Measurements from ENCODE around the gene STARD6.
"Not testable (repeated sequence)": the region's sequence is repeated elsewhere in the genome, so short reads cannot be mapped to it uniquely, and the experiment has no call there.

The STARD6 gene

GRCh38 chr18:54330768-54331548 lies 26.7 kb downstream of the STARD6 start:
- Histone ChIP-seq H3K9ac (ENCODE audit: low read depth, low read length) (no peak overlapping the region), H3K4me3 (ENCODE audit: low read length) (no peak overlapping the region)

DNA sequence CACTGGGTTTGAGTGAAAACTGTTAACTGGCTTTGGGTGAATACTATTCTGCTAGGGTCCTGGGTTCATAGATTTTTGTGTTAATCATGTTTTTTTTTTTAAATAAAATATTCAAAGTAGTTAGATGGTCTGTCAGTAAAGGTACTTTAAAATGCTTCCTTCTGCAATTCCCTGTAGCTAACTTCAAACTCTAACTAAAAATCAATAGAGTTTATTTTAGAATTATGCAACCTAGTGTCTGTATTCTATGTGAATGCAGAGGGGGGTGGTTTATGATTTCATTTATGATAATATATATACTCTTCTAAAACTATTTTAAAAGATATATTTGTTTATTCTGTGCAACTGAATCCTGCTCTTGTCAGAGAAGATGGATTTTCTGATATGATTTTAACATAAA lies 27.9 kb downstream of the STARD6 start:
- Histone ChIP-seq H3K9ac (ENCODE audit: low read depth, low read length) (no peak overlapping the region), H3K27me3 (ENCODE audit: control insufficient read depth, insufficient read depth, low read length) (no peaks in the 10 kb centered on the region), H3K9me3 (replicated peaks; ENCODE audit: low read length) (no peaks in the 10 kb centered on the region), H3K4me3 (ENCODE audit: low read length) (no peak overlapping the region), H3K4me1 (ENCODE audit: control insufficient read depth, insufficient read depth, low read length) (no peaks in the 10 kb centered on the region), H3K36me3 (ENCODE audit: insufficient read depth, low read length) (no peaks in the 10 kb centered on the region), H3K4me2 (ENCODE audit: low read length) (no peak overlapping the region)

More at GRCh38 chr18:54330768-54331548, 26.7 kb downstream of the STARD6 start:
- Histone ChIP-seq H3K4me1 (ENCODE audit: control insufficient read depth, insufficient read depth, low read length) (no peaks in the 10 kb centered on the region), H3K4me2 (ENCODE audit: low read length) (no peak overlapping the region), H3K27me3 (ENCODE audit: control insufficient read depth, insufficient read depth, low read length) (no peaks in the 10 kb centered on the region), H3K36me3 (ENCODE audit: insufficient read depth, low read length) (no peaks in the 10 kb centered on the region), H3K9me3 (replicated peaks; ENCODE audit: low read length) (no peaks in the 10 kb centered on the region)

DNA sequence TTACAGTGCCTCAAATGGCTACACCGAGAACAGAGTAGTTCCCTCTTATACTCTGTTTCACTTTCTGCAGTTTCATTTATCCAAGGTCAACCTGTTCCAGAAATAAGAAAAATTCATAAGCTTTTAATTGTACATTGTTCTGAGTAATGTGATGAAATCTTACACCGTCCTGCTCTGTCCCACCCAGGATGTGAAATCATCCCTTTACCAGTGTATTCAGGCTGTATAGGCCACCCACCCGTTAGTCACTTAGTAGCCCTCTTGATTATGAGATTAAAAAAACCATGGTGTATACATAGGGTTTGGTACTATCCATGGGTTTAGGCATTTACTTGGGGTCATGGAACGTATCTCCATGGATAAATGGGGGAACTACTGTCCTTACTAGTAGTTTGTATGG lies 29.8 kb downstream of the STARD6 start:
- H3K27me3 ChIP-seq (ENCODE audit: control insufficient read depth, insufficient read depth, low read length), result no peaks in the 10 kb centered on the region
- no peaks in the 10 kb centered on the region for H3K4me1 ChIP-seq (ENCODE audit: control insufficient read depth, insufficient read depth, low read length)
- H3K4me2 ChIP-seq (ENCODE audit: low read length), result no peak overlapping the region
- no peaks in the 10 kb centered on the region for H3K36me3 ChIP-seq (ENCODE audit: insufficient read depth, low read length)
- no peak overlapping the region for H3K9ac ChIP-seq (ENCODE audit: low read depth, low read length)
- H3K4me3 ChIP-seq (ENCODE audit: low read length), result no peak overlapping the region
- H3K9me3 ChIP-seq (replicated peaks; ENCODE audit: low read length), result no peaks in the 10 kb centered on the region

DNA sequence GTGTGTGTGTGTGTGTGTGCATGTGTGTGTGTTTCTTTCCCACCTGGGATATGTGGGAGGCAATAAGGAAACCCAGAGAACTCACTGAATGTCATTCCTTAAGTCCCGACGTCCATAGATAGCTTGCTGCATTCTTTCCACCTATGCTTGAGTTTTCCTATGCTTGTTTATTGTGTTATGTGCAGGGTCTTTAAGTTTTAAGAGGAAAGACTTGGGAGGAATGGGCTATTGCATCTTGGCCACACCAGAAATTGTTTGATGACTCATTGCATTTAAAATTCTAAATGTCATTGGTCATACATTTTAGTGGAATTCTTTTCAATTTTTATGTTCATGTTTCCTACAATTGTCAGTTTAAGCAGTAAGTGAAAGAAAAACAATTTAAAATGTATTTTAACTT lies 33.7 kb downstream of the STARD6 start:
- no peaks in the 10 kb centered on the region for H3K36me3 ChIP-seq (ENCODE audit: insufficient read depth, low read length)
- H3K9me3 ChIP-seq (replicated peaks; ENCODE audit: low read length), result no peaks in the 10 kb centered on the region
- H3K4me1 ChIP-seq (ENCODE audit: control insufficient read depth, insufficient read depth, low read length), result no peaks in the 10 kb centered on the region
- H3K4me3 ChIP-seq (ENCODE audit: low read length), result no peak overlapping the region
- no peaks in the 10 kb centered on the region for H3K27me3 ChIP-seq (ENCODE audit: control insufficient read depth, insufficient read depth, low read length)
- H3K4me2 ChIP-seq (ENCODE audit: low read length), result no peak overlapping the region
- no peak overlapping the region for H3K9ac ChIP-seq (ENCODE audit: low read depth, low read length)

DNA sequence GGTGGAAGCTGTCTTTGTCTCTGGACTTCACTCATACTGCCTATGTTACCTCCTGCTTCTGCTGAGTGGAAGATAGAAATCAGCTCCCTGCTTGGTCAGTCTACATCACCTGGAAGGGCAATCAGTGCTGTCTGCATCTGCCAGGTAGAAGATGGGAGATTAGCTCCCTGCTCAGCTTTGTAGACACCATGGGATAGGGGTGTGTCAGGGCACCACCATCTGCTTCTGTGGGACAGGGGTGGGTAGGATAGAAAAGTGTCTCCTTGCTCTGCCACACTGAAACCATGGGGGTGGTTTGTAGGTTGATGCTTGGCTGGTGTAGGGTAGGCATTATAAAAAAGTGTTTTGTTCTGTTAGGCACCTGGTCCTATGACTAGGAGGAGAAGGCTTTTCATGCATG lies 34.1 kb downstream of the STARD6 start:
- no peak overlapping the region for H3K9ac ChIP-seq (ENCODE audit: low read depth, low read length)
- H3K4me3 ChIP-seq (ENCODE audit: low read length), result no peak overlapping the region
- no peaks in the 10 kb centered on the region for H3K4me1 ChIP-seq (ENCODE audit: control insufficient read depth, insufficient read depth, low read length)
- no peak overlapping the region for H3K4me2 ChIP-seq (ENCODE audit: low read length)
- no peaks in the 10 kb centered on the region for H3K27me3 ChIP-seq (ENCODE audit: control insufficient read depth, insufficient read depth, low read length)
- no peaks in the 10 kb centered on the region for H3K36me3 ChIP-seq (ENCODE audit: insufficient read depth, low read length)
- H3K9me3 ChIP-seq (replicated peaks; ENCODE audit: low read length), result no peaks in the 10 kb centered on the region

GRCh38 chr18:54316071-54316820 lies 41.4 kb downstream of the STARD6 start:
- Histone ChIP-seq H3K9me3 (replicated peaks; ENCODE audit: low read length) (no peaks in the 10 kb centered on the region), H3K36me3 (ENCODE audit: insufficient read depth, low read length) (no peaks in the 10 kb centered on the region), H3K4me2 (ENCODE audit: low read length) (no peak overlapping the region), H3K4me1 (ENCODE audit: control insufficient read depth, insufficient read depth, low read length) (no peaks in the 10 kb centered on the region), H3K27me3 (ENCODE audit: control insufficient read depth, insufficient read depth, low read length) (no peaks in the 10 kb centered on the region), H3K9ac (ENCODE audit: low read depth, low read length) (no peak overlapping the region), H3K4me3 (ENCODE audit: low read length) (no peak overlapping the region)

- not testable (repeated sequence) for H3K4me3 ChIP-seq (ENCODE audit: low read length); H3K36me3 ChIP-seq (ENCODE audit: insufficient read depth, low read length); H3K4me2 ChIP-seq (ENCODE audit: low read length); H3K27me3 ChIP-seq (ENCODE audit: control insufficient read depth, insufficient read depth, low read length); H3K9ac ChIP-seq (ENCODE audit: low read depth, low read length); H3K9me3 ChIP-seq (replicated peaks; ENCODE audit: low read length); H3K4me1 ChIP-seq (ENCODE audit: control insufficient read depth, insufficient read depth, low read length)
These were observed 48.1 kb downstream of the STARD6 start for GRCh38 chr18:54309564-54309963.

DNA sequence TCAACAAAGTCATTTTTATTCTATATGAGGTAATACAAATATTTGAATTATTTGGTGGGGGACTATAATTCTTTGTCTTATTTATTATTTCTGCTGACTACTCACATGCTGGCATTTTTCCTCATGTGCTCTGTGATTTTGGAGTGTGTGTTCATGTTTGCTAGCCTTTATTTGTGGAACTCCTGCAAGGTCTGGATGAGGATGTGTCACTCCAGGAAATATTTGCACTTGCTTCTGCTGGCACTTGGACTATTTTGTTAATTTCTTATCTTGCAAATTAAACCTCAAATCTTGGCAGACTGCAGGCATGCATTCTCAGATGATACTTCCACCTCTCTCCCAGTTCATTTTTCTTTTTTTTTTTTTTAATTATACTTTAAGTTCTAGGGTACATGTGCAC lies 54.2 kb downstream of the STARD6 start:
- Histone ChIP-seq H3K4me1 (ENCODE audit: control insufficient read depth, insufficient read depth, low read length) (no peaks in the 10 kb centered on the region), H3K27me3 (ENCODE audit: control insufficient read depth, insufficient read depth, low read length) (no peaks in the 10 kb centered on the region), H3K4me3 (ENCODE audit: low read length) (no peak overlapping the region), H3K9ac (ENCODE audit: low read depth, low read length) (no peak overlapping the region), H3K4me2 (ENCODE audit: low read length) (no peak overlapping the region), H3K36me3 (ENCODE audit: insufficient read depth, low read length) (no peaks in the 10 kb centered on the region), H3K9me3 (replicated peaks; ENCODE audit: low read length) (no peaks in the 10 kb centered on the region)

DNA sequence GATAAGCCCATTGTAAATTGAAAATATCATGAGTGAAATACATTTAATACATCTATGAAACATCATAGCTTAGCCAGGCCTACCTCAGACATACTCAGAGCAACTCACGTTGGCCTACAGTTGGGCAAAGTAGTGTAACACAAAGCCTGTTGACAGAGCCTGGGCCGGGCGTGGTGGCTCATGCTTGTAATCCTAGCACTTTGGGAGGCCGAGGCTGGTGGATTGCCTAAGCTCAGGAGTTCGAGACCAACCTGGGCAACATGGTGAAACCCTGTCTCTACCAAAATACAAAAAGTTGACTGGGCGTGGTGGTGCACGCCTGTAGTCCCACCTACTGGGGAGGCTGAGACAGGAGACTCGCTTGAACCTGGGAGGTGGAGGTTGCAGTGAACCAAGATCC lies 58.7 kb downstream of the STARD6 start:
- not testable (repeated sequence) for H3K9ac ChIP-seq (ENCODE audit: low read depth, low read length); H3K4me2 ChIP-seq (ENCODE audit: low read length); H3K27me3 ChIP-seq (ENCODE audit: control insufficient read depth, insufficient read depth, low read length); H3K4me3 ChIP-seq (ENCODE audit: low read length); H3K4me1 ChIP-seq (ENCODE audit: control insufficient read depth, insufficient read depth, low read length); H3K9me3 ChIP-seq (replicated peaks; ENCODE audit: low read length)
- H3K36me3 ChIP-seq (ENCODE audit: insufficient read depth, low read length), result peaks cover 10% of the 10 kb centered on the region

- H3K27me3 ChIP-seq (ENCODE audit: control insufficient read depth, insufficient read depth, low read length), result no peaks in the 10 kb centered on the region
- H3K4me2 ChIP-seq (ENCODE audit: low read length), result no peak overlapping the region
- no peak overlapping the region for H3K4me3 ChIP-seq (ENCODE audit: low read length)
- H3K9ac ChIP-seq (ENCODE audit: low read depth, low read length), result no peak overlapping the region
- no peaks in the 10 kb centered on the region for H3K4me1 ChIP-seq (ENCODE audit: control insufficient read depth, insufficient read depth, low read length)
- H3K9me3 ChIP-seq (replicated peaks; ENCODE audit: low read length), result no peaks in the 10 kb centered on the region
- peaks cover 19% of the 10 kb centered on the region for H3K36me3 ChIP-seq (ENCODE audit: insufficient read depth, low read length)
These were observed 61.6 kb downstream of the STARD6 start for GRCh38 chr18:54296062-54296461.

DNA sequence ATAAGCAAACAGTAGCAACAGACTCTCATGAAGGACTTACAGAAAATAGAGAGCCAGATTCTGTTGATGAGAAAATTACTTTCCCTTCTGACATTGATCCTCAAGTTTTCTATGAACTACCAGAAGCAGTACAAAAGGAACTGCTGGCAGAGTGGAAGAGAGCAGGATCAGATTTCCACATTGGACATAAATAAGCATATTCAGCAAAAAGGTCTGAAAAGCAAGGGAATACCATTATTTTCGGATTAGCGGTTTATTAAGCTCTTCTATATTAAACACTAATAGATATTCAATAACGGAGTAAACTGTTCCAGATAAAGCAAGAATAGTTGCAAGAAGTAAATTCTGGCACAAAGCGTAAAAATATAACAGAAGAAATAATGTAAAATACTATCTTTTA lies 63.4 kb downstream of the STARD6 start:
- no peaks in the 10 kb centered on the region for H3K4me1 ChIP-seq (ENCODE audit: control insufficient read depth, insufficient read depth, low read length)
- H3K27me3 ChIP-seq (ENCODE audit: control insufficient read depth, insufficient read depth, low read length), result no peaks in the 10 kb centered on the region
- no peak overlapping the region for H3K4me3 ChIP-seq (ENCODE audit: low read length)
- H3K4me2 ChIP-seq (ENCODE audit: low read length), result no peak overlapping the region
- H3K9me3 ChIP-seq (replicated peaks; ENCODE audit: low read length), result no peaks in the 10 kb centered on the region
- H3K9ac ChIP-seq (ENCODE audit: low read depth, low read length), result no peak overlapping the region
- peaks cover 20% of the 10 kb centered on the region for H3K36me3 ChIP-seq (ENCODE audit: insufficient read depth, low read length)
